MM.1S (cell line): ENCODE measurements around the gene RNF115.

Source experiments
- DNase-seq: peaks from one replicate; pipeline ENCODE4 v3.0.0-alpha.2; 2015
- H2AFZ ChIP-seq: fragments of 300-600 bp; sonication (generic); 2 replicates; pipeline ENCODE4 v1.6.0; 2016; ENCODE audit warnings: antibody characterized with exemption, low read length
- H3F3A ChIP-seq: fragments of 300-600 bp; sonication (generic); 2 replicates; pipeline ENCODE4 v1.6.1; 2016; ENCODE audit warnings: mild to moderate bottlenecking, antibody characterized with exemption, low read length, moderate library complexity, mixed read lengths; ENCODE audit not compliant: insufficient read depth
- H3K27ac ChIP-seq: fragments of 300-600 bp; sonication (generic); 2 replicates; pipeline ENCODE4 v1.5.1; 2016; ENCODE audit warnings: mild to moderate bottlenecking, low read length
- H3K27me3 ChIP-seq: fragments of 300-600 bp; sonication (generic); replicated peaks from 2 replicates; pipeline ENCODE4 v1.6.0; 2016; ENCODE audit warnings: low read length; ENCODE audit not compliant: insufficient read depth
- H3K36me3 ChIP-seq: fragments of 300-600 bp; sonication (generic); replicated peaks from 2 replicates; pipeline ENCODE4 v1.6.1; 2016; ENCODE audit warnings: mild to moderate bottlenecking, low read length, mixed read lengths; ENCODE audit not compliant: insufficient read depth
- H3K4me1 ChIP-seq: fragments of 300-600 bp; sonication (generic); 2 replicates; pipeline ENCODE4 v1.6.1; 2016; ENCODE audit warnings: low read length, mixed read lengths
- H3K4me2 ChIP-seq: fragments of 300-600 bp; sonication (generic); 2 replicates; pipeline ENCODE4 v1.6.0; 2016; ENCODE audit warnings: low read depth, low read length
- H3K4me3 ChIP-seq: fragments of 300-600 bp; sonication (generic); 2 replicates; pipeline ENCODE4 v1.5.1; 2016; ENCODE audit warnings: low read length, mixed read lengths
- H3K79me2 ChIP-seq: fragments of 300-600 bp; sonication (generic); 2 replicates; pipeline ENCODE4 v1.6.1; 2016; ENCODE audit warnings: mixed run types, low read length, mixed read lengths
- H3K9ac ChIP-seq: fragments of 300-600 bp; sonication (generic); 2 replicates; pipeline ENCODE4 v1.6.1; 2016; ENCODE audit warnings: low read length, mixed read lengths
- H3K9me2 ChIP-seq: fragments of 300-600 bp; sonication (generic); replicated peaks from 2 replicates; pipeline ENCODE4 v1.6.1; 2016; ENCODE audit warnings: mild to moderate bottlenecking, low read length, mixed read lengths; ENCODE audit not compliant: insufficient read depth
- H3K9me3 ChIP-seq: fragments of 300-600 bp; sonication (generic); replicated peaks from 2 replicates; pipeline ENCODE4 v1.6.1; 2016; ENCODE audit warnings: mild to moderate bottlenecking, low read length, mixed read lengths; ENCODE audit not compliant: insufficient read depth
- H4K20me1 ChIP-seq: fragments of 300-600 bp; sonication (generic); 2 replicates; pipeline ENCODE4 v1.6.1; 2016; ENCODE audit warnings: mild to moderate bottlenecking, low read length, moderate library complexity, mixed read lengths; ENCODE audit not compliant: insufficient read depth
- EZH2 ChIP-seq: fragments of 300-600 bp; sonication (generic); optimal IDR thresholded peaks from 2 replicates; pipeline ENCODE3; 2017; ENCODE audit warnings: low read depth, mild to moderate bottlenecking, antibody characterized with exemption, low read length, mixed read lengths
- EZH2phosphoT487 ChIP-seq: fragments of 300-600 bp; sonication (generic); IDR thresholded peaks from 2 replicates; pipeline ENCODE4 v1.6.1; 2018; ENCODE audit warnings: antibody characterized with exemption, low read length
- TF ChIP-seq, protein P1 (sequence below): fragments of 300-600 bp; sonication (generic); IDR thresholded peaks from 2 replicates; pipeline ENCODE4 v1.5.1; 2016; ENCODE audit warnings: antibody characterized with exemption, low read length, mixed read lengths

The RNF115 gene

DNA sequence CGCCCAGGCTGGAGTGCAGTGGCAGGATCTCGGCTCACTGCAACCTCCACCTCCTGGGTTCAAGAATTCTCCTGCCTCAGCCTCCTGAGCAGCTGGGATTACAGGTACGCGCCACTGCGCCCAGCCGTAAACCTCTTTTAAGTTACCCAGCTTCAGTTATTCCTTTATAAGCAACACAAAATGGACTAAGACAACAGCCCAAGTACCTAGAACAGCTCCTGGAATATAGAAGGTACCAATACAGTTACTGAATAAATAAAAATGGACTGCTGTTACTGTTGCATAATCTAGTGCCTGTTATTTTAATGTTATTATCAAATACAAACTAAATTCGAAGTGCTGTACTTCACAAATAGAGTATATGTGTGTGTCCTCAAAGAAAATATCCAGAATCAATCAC lies 17.1 kb downstream of the RNF115 start:
- Histone ChIP-seq H3K9me2 (no peaks in the 10 kb centered on the region), H2AFZ (no peak overlapping the region), H3K27ac (no peak overlapping the region), H3K4me2 (no peak overlapping the region), H3K79me2 (peaks cover 72% of the 10 kb centered on the region), H3K4me3 (no peak overlapping the region), H4K20me1 (no peaks in the 10 kb centered on the region), H3K36me3 (no peaks in the 10 kb centered on the region), H3K4me1 (no peaks in the 10 kb centered on the region), H3K9me3 (no peaks in the 10 kb centered on the region), H3K27me3 (no peaks in the 10 kb centered on the region), H3F3A (no peaks in the 10 kb centered on the region), H3K9ac (no peak overlapping the region)
- TF ChIP-seq EZH2 (no peak), EZH2phosphoT487 (no peak)
- TF ChIP-seq, protein P1, sequence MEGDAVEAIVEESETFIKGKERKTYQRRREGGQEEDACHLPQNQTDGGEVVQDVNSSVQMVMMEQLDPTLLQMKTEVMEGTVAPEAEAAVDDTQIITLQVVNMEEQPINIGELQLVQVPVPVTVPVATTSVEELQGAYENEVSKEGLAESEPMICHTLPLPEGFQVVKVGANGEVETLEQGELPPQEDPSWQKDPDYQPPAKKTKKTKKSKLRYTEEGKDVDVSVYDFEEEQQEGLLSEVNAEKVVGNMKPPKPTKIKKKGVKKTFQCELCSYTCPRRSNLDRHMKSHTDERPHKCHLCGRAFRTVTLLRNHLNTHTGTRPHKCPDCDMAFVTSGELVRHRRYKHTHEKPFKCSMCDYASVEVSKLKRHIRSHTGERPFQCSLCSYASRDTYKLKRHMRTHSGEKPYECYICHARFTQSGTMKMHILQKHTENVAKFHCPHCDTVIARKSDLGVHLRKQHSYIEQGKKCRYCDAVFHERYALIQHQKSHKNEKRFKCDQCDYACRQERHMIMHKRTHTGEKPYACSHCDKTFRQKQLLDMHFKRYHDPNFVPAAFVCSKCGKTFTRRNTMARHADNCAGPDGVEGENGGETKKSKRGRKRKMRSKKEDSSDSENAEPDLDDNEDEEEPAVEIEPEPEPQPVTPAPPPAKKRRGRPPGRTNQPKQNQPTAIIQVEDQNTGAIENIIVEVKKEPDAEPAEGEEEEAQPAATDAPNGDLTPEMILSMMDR, result no peak
- no peak for DNase-seq

GRCh38 chr1:145806408-145806807 lies 17.5 kb downstream of the RNF115 start:
- no peaks in the 10 kb centered on the region for H3K4me1 ChIP-seq
- no peaks in the 10 kb centered on the region for H3K36me3 ChIP-seq
- no peaks in the 10 kb centered on the region for H3K9me2 ChIP-seq
- no peaks in the 10 kb centered on the region for H3K27me3 ChIP-seq
- peaks cover 76% of the 10 kb centered on the region for H3K79me2 ChIP-seq
- TF ChIP-seq EZH2phosphoT487 (no peak), EZH2 (no peak)
- H3K27ac ChIP-seq, result no peak overlapping the region
- no peaks in the 10 kb centered on the region for H3K9me3 ChIP-seq
- H3F3A ChIP-seq, result no peaks in the 10 kb centered on the region
- no peak overlapping the region for H3K9ac ChIP-seq
- H4K20me1 ChIP-seq, result no peaks in the 10 kb centered on the region
- DNase-seq, result no peak
- H3K4me2 ChIP-seq, result no peak overlapping the region
- H3K4me3 ChIP-seq, result no peak overlapping the region
- H2AFZ ChIP-seq, result no peak overlapping the region

GRCh38 chr1:145805057-145805456 lies 18.8 kb downstream of the RNF115 start:
- no peaks in the 10 kb centered on the region for H3K36me3 ChIP-seq
- no peak overlapping the region for H3K9ac ChIP-seq
- no peaks in the 10 kb centered on the region for H3K4me1 ChIP-seq
- H3K27ac ChIP-seq, result no peak overlapping the region
- no peaks in the 10 kb centered on the region for H4K20me1 ChIP-seq
- no peak for DNase-seq
- H3F3A ChIP-seq, result no peaks in the 10 kb centered on the region
- peaks cover 90% of the 10 kb centered on the region for H3K79me2 ChIP-seq
- no peaks in the 10 kb centered on the region for H3K9me2 ChIP-seq
- no peak overlapping the region for H2AFZ ChIP-seq
- H3K4me2 ChIP-seq, result no peak overlapping the region
- H3K27me3 ChIP-seq, result no peaks in the 10 kb centered on the region
- H3K4me3 ChIP-seq, result no peak overlapping the region
- no peak for TF ChIP-seq EZH2
- TF ChIP-seq, protein P1, result no peak
- no peak for TF ChIP-seq EZH2phosphoT487
- no peaks in the 10 kb centered on the region for H3K9me3 ChIP-seq

DNA sequence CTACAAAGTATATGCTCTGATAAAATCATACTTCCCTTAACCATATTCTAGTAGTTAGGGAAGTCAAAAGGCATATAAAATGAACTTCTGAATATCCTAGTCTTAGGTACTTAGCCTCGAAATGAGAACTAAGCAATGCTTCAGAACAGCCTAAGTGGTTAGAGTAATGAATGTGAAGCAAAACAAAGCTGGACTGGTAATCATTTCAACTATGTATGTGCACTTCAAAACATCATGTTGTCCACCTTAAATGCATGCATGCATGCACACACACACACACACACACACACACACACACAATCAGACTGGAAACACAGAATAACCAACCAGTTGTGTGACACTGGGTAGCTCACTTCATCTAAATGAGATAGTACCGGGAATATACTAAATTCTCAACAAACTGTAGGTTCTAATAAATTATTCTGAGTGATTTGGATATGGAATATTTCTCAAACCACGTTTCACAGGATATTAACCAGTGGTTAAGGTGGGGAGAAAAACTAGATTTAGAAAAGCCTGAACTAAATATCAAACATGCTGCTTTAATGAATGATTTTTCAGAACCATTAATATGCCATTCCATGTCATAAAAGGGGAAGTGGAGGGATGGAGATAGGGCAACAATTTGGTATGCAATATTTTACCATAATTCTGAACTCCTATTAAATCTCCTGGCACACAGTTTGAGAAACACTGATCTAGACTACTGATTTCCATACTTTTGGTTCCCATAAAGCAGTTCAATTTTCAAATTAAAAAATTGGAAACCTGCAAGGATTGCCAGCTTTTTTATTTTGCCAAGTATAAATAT lies 19.5 kb downstream of the RNF115 start:
- Histone ChIP-seq H3K79me2 (peaks cover 96% of the 10 kb centered on the region), H3K27me3 (no peaks in the 10 kb centered on the region), H4K20me1 (no peaks in the 10 kb centered on the region), H3K9me3 (no peaks in the 10 kb centered on the region), H3F3A (no peaks in the 10 kb centered on the region), H3K27ac (no peak overlapping the region), H3K4me1 (no peaks in the 10 kb centered on the region), H3K36me3 (no peaks in the 10 kb centered on the region), H3K4me2 (no peak overlapping the region), H3K9ac (no peak overlapping the region), H2AFZ (no peak overlapping the region), H3K4me3 (no peak overlapping the region), H3K9me2 (no peaks in the 10 kb centered on the region)
- DNase-seq, result no peak
- no peak for TF ChIP-seq EZH2phosphoT487
